Right lobe of liver (tissue), 4 donors: ENCODE data around the gene PFDN4.
"Not testable (repeated sequence)": the region's sequence is repeated elsewhere in the genome, so short reads cannot be mapped to it uniquely, and the experiment has no call there.

Experiments
- CTCF ChIP-seq, 4 donors: fragments of 200-600 bp in 3 of 4; fragments of 450-650 bp in 1 of 4; IDR thresholded peaks; one replicate each; pipeline versions ENCODE4 v1.5.1 to v1.8.0; 2016 to 2022; ENCODE audit warnings: antibody characterized with exemption in 4 of 4, mild to moderate bottlenecking in 2 of 4
- POLR2A ChIP-seq: fragments of 450-650 bp; IDR thresholded peaks from one replicate; pipeline ENCODE4 v1.6.1; 2017; ENCODE audit warnings: antibody characterized with exemption, mild to moderate bottlenecking
- donor health status: DM: no; HTN: no; CAD: no.
- donor health status: DM: no; HTN: no; CAD: no.
- donor health status: DM: no; HTN: yes; CAD: no.

- not testable (repeated sequence) for TF ChIP-seq CTCF (IDR thresholded peaks at IDR 0.05); POLR2A
These were observed 40.8 kb downstream of the PFDN4 start for GRCh38 chr20:54248705-54249104.
